CD14-positive monocyte (primary cell): ENCODE data around the gene MTG2. TPM values are rescaled to one million over a fixed set of nuclear protein-coding genes. Genes with fewer than 3 reads are reported as not detected.

Source experiments
- DNase-seq, 3 donors: peaks; one replicate each; pipeline ENCODE4 v3.0.0-alpha.2; 2011 to 2022
- H2AFZ ChIP-seq: 2 replicates; pipeline ENCODE4 v1.6.0; 2012; ENCODE audit warnings: mild to moderate bottlenecking, low read depth, low read length, inconsistent platforms; ENCODE audit not compliant: insufficient read depth, poor library complexity, severe bottlenecking
- H3K27ac ChIP-seq, 2 donors: 1 replicate in 1 of 2; 2 replicates in 1 of 2; pipeline ENCODE4 v1.5.1; 2012 to 2013; ENCODE audit warnings: low read length in 2 of 2, control low read depth in 1 of 2, inconsistent platforms in 1 of 2, low read depth in 1 of 2, mild to moderate bottlenecking in 1 of 2
- H3K27me3 ChIP-seq, 2 donors: one replicate each; pipeline versions ENCODE4 v1.6.0 to v1.6.1; 2011 to 2013; ENCODE audit warnings: low read length in 2 of 2; ENCODE audit not compliant: control insufficient read depth in 2 of 2, insufficient read depth in 2 of 2
- H3K36me3 ChIP-seq, 2 donors: replicated peaks in 1 of 2; 1 replicate in 1 of 2; 2 replicates in 1 of 2; pipeline versions ENCODE4 v1.5.1 to v1.6.1; 2012 to 2013; ENCODE audit warnings: low read length in 2 of 2, control low read depth in 1 of 2, inconsistent platforms in 1 of 2, mild to moderate bottlenecking in 1 of 2; ENCODE audit not compliant: insufficient read depth in 2 of 2, control insufficient read depth in 1 of 2
- H3K4me1 ChIP-seq, 2 donors: 1 replicate in 1 of 2; 2 replicates in 1 of 2; pipeline versions ENCODE4 v1.5.1 to v1.6.1; 2012 to 2013; ENCODE audit warnings: low read length in 2 of 2, control low read depth in 1 of 2, inconsistent platforms in 1 of 2, mild to moderate bottlenecking in 1 of 2, moderate library complexity in 1 of 2; ENCODE audit not compliant: insufficient read depth in 2 of 2, control insufficient read depth in 1 of 2
- H3K4me2 ChIP-seq: replicated peaks from 2 replicates; pipeline ENCODE3; 2012; ENCODE audit warnings: low read length, moderate library complexity, mild to moderate bottlenecking; ENCODE audit not compliant: poor library complexity, severe bottlenecking; ENCODE audit errors: extremely low read depth
- H3K4me3 ChIP-seq, 3 experiments: fragments of 200-600 bp in 1 of 3; sonication (generic) in 1 of 3; replicated peaks in 1 of 3; 1 replicate in 2 of 3; 2 replicates in 1 of 3; pipeline ENCODE4 v1.5.1; 2011 to 2013; ENCODE audit warnings: low read length in 3 of 3, mild to moderate bottlenecking in 3 of 3, control low read depth in 2 of 3, low read depth in 2 of 3, inconsistent platforms in 1 of 3, moderate library complexity in 1 of 3
- H3K79me2 ChIP-seq: 2 replicates; pipeline ENCODE4 v1.6.0; 2012; ENCODE audit warnings: mild to moderate bottlenecking, control low read depth, inconsistent platforms, low read length, moderate library complexity; ENCODE audit not compliant: insufficient read depth
- H3K9ac ChIP-seq: 2 replicates; pipeline ENCODE4 v1.6.0; 2017; ENCODE audit warnings: low read length, mild to moderate bottlenecking; ENCODE audit not compliant: insufficient read depth, poor library complexity, severe bottlenecking
- H3K9me3 ChIP-seq, 2 donors: replicated peaks in 1 of 2; 1 replicate in 1 of 2; 2 replicates in 1 of 2; pipeline versions ENCODE4 v1.5.1 to v1.6.1; 2012 to 2013; ENCODE audit warnings: low read length in 2 of 2, control low read depth in 1 of 2; ENCODE audit not compliant: control insufficient read depth in 1 of 2, insufficient read depth in 1 of 2
- H4K20me1 ChIP-seq: 2 replicates; pipeline ENCODE4 v1.6.0; 2012; ENCODE audit warnings: mild to moderate bottlenecking, low read length, control low read depth, moderate library complexity; ENCODE audit not compliant: insufficient read depth
- H3K27ac Mint-ChIP-seq, 7 donors: one replicate each; pipeline ENCODE4 v1.8.0; 2020; ENCODE audit warnings: mild to moderate bottlenecking in 7 of 7, mixed read lengths in 7 of 7, moderate library complexity in 6 of 7, inconsistent platforms in 2 of 7
- H3K27me3 Mint-ChIP-seq, 3 donors: one replicate each; pipeline ENCODE4 v1.8.0; 2021 to 2022; ENCODE audit warnings: low read depth in 3 of 3, mild to moderate bottlenecking in 3 of 3, mixed read lengths in 3 of 3, moderate library complexity in 3 of 3, inconsistent platforms in 1 of 3
- H3K36me3 Mint-ChIP-seq, 2 donors: one replicate each; pipeline ENCODE4 v1.8.0; 2020; ENCODE audit warnings: mixed read lengths in 2 of 2, inconsistent platforms in 1 of 2, mild to moderate bottlenecking in 1 of 2
- H3K4me1 Mint-ChIP-seq: one replicate; pipeline ENCODE4 v1.8.0; 2020; ENCODE audit warnings: mild to moderate bottlenecking, mixed read lengths
- H3K4me3 Mint-ChIP-seq, 2 donors: one replicate each; pipeline ENCODE4 v1.8.0; 2020; ENCODE audit warnings: mild to moderate bottlenecking in 2 of 2, mixed read lengths in 2 of 2, moderate library complexity in 1 of 2
- H3K9me3 Mint-ChIP-seq, 7 donors: one replicate each; pipeline ENCODE4 v1.8.0; 2020 to 2022; ENCODE audit warnings: mixed read lengths in 7 of 7, mild to moderate bottlenecking in 6 of 7, moderate library complexity in 6 of 7, inconsistent platforms in 2 of 7
- CTCF ChIP-seq: fragments of 200-600 bp; IDR thresholded peaks from one replicate; pipeline ENCODE4 v1.8.0; 2022; ENCODE audit warnings: antibody characterized with exemption, mild to moderate bottlenecking
- WGBS: methylation state at CpG from one replicate; pipeline ENCODE4 v1.1.5; 2013; ENCODE audit warnings: missing lambda C conversion rate; ENCODE audit not compliant: insufficient coverage; 5-methylcytosine and 5-hydroxymethylcytosine counted together
- intact Hi-C, 2 donors: fragments of 100-400 bp; cut with micrococcal nuclease; formaldehyde crosslinking; loops; one replicate each; pipeline versions ENCODE4 v1.15.0 to v1.15.1; 2023
- polyA plus RNA-seq, 3 donors: library from polyadenylated mRNA; depleted of rRNA in 1 of 3; unstranded in 2 of 3; stranded (reverse) in 1 of 3; fragments of 300-500 nt in 2 of 3; fragments of >200 nt in 1 of 3; fragmentation: Illumina TruSeq in 2 of 3; gene quantifications; 1 replicate in 2 of 3; 2 replicates in 1 of 3; pipeline ENCODE4 v1.2.3, GENCODE V29; 2012 to 2021

MTG2 gene
- polyA plus RNA-seq, 3 donors = 10.8 to 16.1 (median 14.9) TPM

DNA sequence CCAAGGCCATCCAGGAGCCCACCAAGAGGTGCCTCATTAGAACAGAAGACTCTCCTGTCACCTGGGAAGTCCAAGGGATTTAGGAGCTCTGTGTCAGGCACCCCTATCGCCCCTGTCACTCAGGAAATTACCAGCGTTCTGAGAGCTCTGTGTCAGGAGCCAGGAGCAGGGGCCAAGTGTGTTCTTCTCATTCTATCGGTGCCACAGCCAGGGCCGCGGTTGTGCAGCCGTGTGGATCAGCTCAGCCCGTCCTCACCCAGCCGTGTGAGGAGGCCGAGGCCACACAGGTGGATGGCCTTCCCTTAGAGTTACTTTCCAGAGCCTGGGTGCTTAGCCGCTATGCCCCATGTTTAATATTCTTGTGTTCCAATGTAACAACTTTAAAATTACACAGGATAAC is 9.8 kb downstream of the MTG2 start:
- peaks cover 2% of the 10 kb centered on the region for H3K4me1 Mint-ChIP-seq
- Histone ChIP-seq H2AFZ (no peak overlapping the region), H3K4me3 (no peak overlapping the region), H3K4me1 (no peaks in the 10 kb centered on the region), H3K36me3 (peaks cover 41 to 82% of the 10 kb centered on the region in 2 donors), H3K9me3 (no peaks in the 10 kb centered on the region), H3K27me3 (no peaks in the 10 kb centered on the region), H3K4me2 (no peak overlapping the region), H4K20me1 (peaks cover 38% of the 10 kb centered on the region), H3K79me2 (peaks cover 31% of the 10 kb centered on the region), H3K27ac (no peak overlapping the region), H3K9ac (no peak overlapping the region)
- H3K27ac Mint-ChIP-seq = no peak overlapping the region
- no peak overlapping the region for H3K4me3 Mint-ChIP-seq
- H3K36me3 Mint-ChIP-seq = peaks cover 37 to 68% of the 10 kb centered on the region in 2 donors
- TF ChIP-seq CTCF = no peak
- peaks cover 0 to 3% (median 1%) of the 10 kb centered on the region in 3 donors for H3K27me3 Mint-ChIP-seq
- WGBS = 98% methylated on average over 6 of the region's 10 CpGs
- no peaks in the 10 kb centered on the region for H3K9me3 Mint-ChIP-seq
- intact Hi-C loops = no loop called here
- DNase-seq = no peak

DNA sequence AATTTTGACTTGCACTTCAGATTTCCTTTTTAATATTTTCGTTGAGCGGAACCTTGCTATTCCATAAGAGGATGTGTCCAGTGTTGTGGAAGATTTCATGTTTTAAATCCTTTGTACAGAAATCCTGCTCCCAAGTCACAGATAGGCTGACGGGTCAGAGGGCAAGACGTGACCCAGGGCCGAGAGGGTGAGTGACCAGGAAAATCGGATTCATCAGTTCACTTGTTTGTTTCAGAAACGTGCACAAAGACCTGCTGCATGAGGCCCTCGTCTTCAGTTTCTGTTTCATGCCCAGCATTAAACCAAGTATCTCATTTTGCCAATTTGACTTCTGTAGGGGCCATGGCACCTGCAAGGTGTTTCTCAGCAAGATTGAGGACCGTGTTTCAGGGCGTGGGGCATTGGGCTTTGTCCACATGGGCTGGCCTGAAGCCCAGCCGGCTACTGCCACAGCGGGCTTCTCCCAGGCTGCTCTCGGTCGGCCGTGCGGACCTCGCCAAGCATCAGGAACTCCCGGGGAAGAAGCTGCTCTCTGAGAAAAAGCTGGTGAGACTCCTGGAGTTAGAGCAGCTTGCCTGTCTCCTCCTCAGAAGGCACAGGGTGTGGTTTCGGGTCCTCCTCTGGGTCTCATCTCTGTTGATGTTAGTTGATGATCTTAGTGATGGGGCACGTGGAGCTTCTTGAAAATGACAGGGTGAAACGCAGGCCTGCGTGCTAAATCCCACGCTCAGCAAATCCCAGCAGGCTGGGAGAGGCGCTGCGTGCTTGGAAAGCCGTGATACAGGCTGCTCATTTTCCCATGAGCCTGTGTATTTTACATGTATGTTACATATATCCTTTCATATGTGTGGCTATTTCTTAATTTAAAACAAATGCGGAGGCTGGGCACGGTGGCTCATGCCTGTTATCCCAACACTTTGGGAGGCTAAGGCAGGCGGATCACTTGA is 10.5 kb downstream of the MTG2 start:
- Mint-ChIP-seq H3K27ac (peak overlapping the region in 1 of 7 donors; percentile 42), H3K27me3 (peaks cover 0 to 3% (median 1%) of the 10 kb centered on the region in 3 donors), H3K4me1 (no peaks in the 10 kb centered on the region), H3K9me3 (no peaks in the 10 kb centered on the region), H3K36me3 (peaks cover 43 to 75% of the 10 kb centered on the region in 2 donors), H3K4me3 (no peak overlapping the region)
- intact Hi-C loops = no loop called here
- H3K4me2 ChIP-seq = no peak overlapping the region
- H3K4me3 ChIP-seq = no peak overlapping the region
- no peak overlapping the region for H3K9ac ChIP-seq
- no peak for DNase-seq
- peaks cover 32% of the 10 kb centered on the region for H4K20me1 ChIP-seq
- H3K9me3 ChIP-seq = no peaks in the 10 kb centered on the region
- 97% methylated on average over 16 of the region's 29 CpGs for WGBS
- no peak overlapping the region for H2AFZ ChIP-seq
- no peak for TF ChIP-seq CTCF
- H3K36me3 ChIP-seq = peaks cover 48 to 90% of the 10 kb centered on the region in 2 donors
- no peaks in the 10 kb centered on the region for H3K4me1 ChIP-seq
- H3K27ac ChIP-seq = no peak overlapping the region
- no peaks in the 10 kb centered on the region for H3K27me3 ChIP-seq
- peaks cover 24% of the 10 kb centered on the region for H3K79me2 ChIP-seq
